HG03175 (cell line): ENCODE results near the gene TP53I3.
"Not testable (repeated sequence)": the region's sequence is repeated elsewhere in the genome, so short reads cannot be mapped to it uniquely, and the experiment has no call there.

Experiments
- ATAC-seq: cut with Tn5 transposase; IDR thresholded peaks from one replicate; pipeline ENCODE4 v1.9.1; 2021; ENCODE audit warnings: mild to moderate bottlenecking, moderate library complexity; ENCODE audit not compliant: unreplicated experiment

Gene TP53I3, protein sequence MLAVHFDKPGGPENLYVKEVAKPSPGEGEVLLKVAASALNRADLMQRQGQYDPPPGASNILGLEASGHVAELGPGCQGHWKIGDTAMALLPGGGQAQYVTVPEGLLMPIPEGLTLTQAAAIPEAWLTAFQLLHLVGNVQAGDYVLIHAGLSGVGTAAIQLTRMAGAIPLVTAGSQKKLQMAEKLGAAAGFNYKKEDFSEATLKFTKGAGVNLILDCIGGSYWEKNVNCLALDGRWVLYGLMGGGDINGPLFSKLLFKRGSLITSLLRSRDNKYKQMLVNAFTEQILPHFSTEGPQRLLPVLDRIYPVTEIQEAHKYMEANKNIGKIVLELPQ

DNA sequence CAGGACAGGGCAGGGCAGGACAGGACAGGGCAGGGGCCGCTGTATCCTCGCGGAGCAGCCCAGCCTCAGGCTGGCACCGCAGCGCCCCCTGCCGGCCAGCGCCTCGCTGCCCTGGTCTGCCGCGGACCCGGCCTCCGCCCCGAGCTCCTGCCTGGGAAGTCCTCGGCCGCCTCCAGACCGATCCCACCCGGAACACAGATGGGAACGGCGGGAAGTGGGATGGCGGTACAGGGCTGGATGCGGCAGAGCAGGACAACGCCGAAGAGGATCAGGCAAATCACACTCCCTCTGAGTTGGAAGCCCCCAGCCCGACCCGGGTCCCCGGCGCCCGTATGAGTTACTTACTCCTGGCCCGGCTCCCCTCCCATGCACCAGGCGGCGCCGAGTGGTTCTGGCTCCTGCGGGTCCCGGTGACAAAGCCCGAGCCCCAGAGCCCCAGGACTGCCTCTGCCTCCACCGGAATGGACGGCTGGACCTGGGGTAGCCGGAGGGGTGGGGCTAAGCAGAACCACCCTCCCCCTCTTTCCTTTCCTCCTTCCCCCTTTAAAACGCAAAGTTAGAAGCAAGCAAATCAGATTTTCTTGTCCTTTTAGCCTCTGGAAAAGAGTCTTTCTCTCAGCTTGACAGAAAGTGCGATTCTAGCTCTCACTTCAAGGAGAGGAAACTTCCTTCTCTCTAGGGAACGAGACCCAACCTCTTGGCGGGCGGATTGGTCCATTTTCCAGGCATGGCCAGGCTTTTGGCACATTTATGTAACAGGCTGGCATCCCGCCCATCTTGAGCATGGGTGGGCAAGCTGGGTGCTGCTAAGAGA, at the start of gene TP53I3:
TSS of gene TP53I3 (minus strand) at position 449 of the 814 bp plus-strand sequence. CDS start 508 bp downstream, outside the sequence.
- ATAC-seq, result peak; percentile 85

DNA sequence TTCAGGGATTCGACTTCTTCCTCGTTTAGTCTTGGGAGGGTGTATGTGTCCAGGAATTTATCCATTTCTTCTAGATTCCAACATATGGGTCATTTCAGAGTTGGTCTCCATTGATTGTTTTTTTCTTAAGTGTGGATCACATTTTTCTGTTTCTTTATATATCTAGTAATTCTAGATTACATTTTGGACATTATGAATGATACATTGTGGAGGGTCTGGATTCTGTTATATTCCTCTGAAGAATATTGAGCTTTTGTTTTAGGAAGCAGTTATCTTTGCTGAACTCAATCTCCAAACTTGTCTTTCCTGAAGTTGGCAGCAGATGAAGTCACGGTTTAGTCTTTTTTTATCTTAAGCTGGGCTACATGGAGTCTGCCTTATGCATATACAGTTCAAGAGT, 47.9 kb upstream of the TP53I3 start:
- no peak for ATAC-seq

DNA sequence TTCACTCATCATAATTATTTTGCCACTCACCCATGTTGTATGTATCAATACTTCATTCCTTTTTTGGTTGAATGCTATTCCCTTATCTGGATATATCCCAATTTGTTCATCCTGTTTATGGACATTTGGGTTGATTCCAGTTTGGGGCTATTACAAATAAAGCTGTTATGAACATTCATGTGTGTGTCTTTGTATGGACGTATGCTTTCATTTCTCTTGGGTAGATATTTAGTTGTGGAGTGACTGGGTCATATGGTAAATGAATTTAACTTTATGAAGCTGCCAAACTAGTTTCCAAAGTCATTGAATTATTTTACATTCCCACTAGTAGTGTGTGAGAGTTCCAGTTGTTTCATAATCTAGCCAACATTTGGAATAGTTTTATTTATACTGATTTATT, 41.3 kb upstream of the TP53I3 start:
- ATAC-seq, result no peak

DNA sequence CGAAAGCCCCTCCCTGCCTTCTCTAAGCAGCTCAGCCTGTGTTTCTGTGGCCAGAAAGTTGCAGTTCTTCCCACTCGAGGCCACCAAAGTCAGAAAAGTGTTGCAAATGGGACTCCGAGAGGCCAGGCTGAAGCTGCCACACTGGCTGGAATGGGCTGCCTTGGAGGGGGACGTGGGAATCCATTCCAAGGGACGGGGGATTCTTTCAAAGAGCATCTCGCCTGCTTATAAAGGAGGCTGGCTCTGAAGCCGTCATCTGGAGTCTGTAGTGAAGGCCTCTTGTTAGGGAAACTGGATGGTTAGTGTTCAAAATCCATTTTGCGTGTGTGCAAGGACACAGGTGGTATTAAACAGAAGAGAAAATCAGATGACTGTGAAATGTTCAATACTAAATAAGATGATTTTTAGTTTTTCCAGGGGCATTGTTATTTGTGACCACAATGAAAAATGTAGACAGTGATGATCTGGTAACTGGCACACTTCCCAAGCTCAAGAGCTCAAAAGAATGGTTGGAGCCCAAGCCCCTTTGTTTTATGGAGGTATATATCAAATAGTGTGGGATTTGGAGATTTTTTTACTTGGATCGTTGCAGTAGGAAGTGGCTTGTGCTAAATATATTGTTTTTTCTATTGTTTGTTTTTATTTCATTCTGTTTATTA, 39.4 kb upstream of the TP53I3 start:
- peak; percentile 11 for ATAC-seq

DNA sequence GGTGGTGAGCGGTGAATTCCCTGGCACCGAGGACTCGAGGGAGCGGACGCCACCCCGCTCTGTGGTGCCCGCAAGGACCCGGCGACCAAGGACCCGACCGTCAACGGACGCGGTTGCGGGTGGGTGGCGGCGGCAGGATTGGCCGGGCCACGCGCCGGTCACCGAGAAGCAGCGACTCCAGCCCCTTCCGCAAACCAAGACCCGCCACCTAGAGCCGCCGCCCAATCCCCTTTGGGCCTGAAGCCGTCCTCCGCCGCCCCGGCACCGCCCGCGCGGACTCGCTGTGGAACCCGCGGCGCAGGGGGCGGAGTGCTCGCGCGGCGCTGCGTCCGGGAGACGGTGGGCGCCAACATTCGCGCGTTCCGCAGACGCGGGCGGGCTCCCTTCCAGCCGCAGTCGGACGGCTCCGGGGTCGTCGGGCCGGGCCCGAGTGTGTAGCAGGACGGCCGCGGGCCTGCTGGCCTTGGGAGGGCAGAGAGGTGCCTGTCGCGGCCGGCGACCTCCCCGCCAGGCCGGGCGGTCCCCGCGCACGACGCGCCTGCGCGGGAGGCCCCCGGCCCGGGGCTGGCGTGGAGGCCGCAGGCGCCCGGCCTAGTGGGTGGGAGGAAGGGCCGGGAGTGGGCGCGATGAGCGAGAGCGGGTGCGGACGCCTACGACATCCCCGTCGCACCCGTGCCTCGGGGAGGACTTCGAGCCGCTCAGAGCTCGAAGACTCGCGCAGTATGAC, 38.7 kb upstream of the TP53I3 start, which contains the start of the genes FAM228B and PFN4:
TSS of gene FAM228B (plus strand) at position 275 of the 727 bp plus-strand sequence. CDS start 893 bp downstream, outside the sequence.
TSS of gene PFN4 (minus strand) at position 140 of the 727 bp plus-strand sequence. CDS start 799 bp downstream, outside the sequence.
- peak; percentile 91 for ATAC-seq

GRCh38 chr2:24122366-24123194, 37.9 kb upstream of the TP53I3 start:
- ATAC-seq, result no peak

DNA sequence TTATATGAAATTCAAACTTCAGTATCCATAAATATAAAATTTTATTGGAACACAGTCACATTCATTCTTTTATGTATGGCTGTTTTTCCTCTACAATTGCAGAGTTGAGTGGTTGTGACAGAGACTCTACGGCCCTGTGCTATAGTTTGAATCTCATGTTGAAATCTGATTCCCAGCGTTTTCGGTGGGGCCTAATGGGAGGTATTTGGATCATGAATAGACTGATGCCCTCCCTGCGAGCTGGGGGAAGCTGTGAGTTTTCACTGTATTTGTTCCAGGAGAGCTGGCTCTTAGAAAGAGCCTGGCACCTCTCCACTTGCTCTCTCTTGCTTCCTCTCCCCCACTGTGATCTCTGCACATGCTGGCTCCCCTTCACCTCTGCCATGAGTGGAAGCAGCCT, 36.8 kb upstream of the TP53I3 start:
- ATAC-seq, result no peak

DNA sequence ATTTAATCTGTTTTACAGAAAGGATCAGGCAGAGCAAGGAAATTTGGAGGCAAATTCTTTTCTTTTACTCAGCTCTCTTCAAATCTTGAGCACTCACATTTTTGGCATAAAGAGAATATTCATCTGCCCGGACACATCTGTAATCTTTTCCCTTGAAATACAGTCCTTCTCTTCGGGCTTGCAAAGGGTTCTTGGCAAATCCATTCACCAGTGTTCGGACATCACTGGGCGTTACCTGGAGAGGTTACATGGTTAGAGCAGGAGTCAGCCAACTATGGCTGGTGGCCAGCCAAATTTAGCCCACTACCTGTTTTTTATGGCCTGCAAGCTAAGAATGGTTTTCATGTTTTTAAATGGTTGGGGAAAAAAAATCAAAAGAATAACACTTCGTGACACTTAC, 36.4 kb upstream of the TP53I3 start:
- no peak for ATAC-seq

GRCh38 chr2:24117902-24118301, 33.3 kb upstream of the TP53I3 start:
- no peak for ATAC-seq

DNA sequence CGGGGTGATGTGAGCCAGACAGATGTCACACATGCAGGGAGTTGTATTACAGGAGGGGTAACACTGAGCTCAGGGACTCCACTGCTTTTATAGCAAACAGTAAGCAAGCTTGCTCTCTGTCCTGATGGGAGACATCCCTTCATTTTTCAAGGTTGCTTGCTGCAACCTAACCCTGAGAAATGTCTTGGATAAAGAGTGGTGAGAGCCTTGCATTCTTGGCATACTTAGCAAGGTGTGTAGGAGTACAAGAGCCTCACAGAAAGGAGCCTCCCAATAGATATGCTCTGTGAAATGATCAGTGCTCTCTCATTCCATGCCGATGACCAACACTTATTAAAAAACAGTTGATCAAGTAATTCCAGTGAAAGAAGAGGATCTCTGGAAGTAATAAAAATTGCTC, 30.4 kb upstream of the TP53I3 start:
- ATAC-seq, result no peak

GRCh38 chr2:24111407-24111901, 26.8 kb upstream of the TP53I3 start:
- ATAC-seq, result no peak

DNA sequence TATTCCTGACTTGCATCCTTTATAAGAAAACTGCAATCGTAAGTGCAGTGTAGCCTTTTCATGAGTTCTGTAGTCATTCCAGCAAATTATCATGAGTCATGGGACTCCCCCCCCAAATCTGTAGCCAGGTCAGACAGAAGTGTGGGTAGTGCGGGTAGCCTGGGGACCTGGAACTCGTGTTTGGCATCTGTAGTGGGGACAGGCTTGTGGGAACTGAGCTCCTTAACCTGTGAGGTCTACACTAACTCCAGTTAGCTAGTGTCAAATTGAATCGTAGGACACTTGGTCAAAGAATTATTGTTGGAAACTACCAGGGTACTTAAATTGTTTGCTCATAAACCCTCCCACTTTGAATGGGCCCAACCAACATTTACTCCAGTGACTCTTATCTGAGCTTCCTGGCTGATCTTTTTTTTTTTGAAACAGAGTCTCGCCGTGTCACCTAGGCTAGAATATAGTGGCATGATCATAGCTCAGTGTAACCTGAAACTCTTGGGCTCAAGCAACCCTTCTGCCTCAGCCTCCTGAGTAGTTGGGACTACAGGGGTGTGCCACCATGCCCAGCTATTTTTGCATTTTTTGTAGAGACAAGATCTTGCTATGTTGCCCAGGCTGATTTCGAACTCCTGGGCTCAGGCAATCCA, 26.1 kb upstream of the TP53I3 start:
- ATAC-seq, result no peak

DNA sequence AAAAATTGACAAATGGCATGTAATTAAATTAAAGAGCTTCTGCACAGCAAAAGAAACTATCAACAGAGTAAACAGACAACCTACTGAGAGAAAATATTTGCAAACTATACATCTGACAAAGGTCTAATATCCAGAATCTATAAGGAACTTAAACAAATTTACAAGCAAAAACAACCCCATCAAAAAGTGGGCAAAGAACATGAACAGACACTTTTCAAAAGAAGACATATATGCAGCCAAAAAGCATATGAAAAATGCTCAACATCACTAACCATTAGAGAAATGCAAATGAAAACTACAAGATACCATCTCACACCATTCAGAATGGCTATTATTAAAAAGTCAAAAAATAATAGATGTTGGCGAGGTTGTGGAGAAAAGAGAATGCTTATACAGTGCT, 24.8 kb upstream of the TP53I3 start:
- ATAC-seq, result not testable (repeated sequence)

- no peak for ATAC-seq
These were observed 22.7 kb upstream of the TP53I3 start for GRCh38 chr2:24107336-24107735.

- ATAC-seq, result no peak
These were observed 22.2 kb upstream of the TP53I3 start for GRCh38 chr2:24106786-24107185.

GRCh38 chr2:24105816-24106215, 21.2 kb upstream of the TP53I3 start:
- no peak for ATAC-seq

- ATAC-seq, result no peak
These were observed 20.3 kb upstream of the TP53I3 start for GRCh38 chr2:24104906-24105305.

DNA sequence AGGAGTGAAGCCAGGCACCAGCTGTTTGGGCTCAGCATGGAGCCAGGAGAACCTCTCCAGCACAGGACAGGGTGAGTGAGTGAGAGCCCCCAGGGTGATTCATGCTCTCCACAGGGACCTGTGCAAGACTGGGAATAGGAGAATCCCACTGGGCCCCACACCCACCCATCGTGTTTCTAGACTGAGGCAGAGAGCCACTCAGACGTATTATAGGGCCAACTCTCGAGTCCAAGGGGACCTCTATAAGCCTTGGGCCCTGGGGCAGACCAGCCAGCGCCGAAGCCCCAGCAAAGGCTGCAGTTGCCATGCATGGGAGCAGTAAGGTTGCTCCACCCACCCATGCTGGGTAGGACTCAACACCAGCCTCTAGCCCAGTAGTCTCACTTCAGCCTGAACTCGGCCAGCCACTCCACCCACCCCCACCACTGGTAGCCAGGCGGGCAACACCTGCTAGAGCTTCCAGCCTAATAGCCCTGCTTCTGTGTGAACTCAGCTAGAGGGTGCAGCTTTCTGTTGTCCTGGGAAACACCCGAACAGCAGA, 19.5 kb upstream of the TP53I3 start:
- no peak for ATAC-seq

DNA sequence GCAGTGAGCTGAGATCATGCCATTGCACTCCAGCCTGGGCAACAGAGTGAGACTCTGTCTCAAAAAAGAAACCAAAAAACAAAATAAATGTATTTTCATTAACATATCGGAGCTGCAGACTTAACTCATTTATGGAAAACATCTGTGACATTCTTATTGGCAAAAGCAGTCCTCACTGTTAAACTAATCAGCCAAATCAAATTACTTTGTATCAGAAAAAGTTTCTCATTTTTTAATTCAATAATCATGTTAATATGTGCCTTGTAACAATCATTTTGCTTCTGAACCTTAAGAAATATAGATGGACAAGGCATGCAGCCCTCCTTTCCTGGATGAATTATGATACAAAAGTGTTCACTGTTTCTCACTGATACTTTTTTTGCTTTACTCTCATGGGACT, 18.0 kb upstream of the TP53I3 start:
- ATAC-seq, result no peak
